ENCODE measurements around the gene ZNF592. TPM values are rescaled to one million over a fixed set of nuclear protein-coding genes. Genes with fewer than 3 reads are reported as not detected.

The ZNF592 gene
- total and polyA plus RNA-seq, 9 of the 15 experiments (the other 6 are each of a cell fraction or from before 2014, with no cell fraction given): 0.88 to 23.8 (median 7.4) TPM

GRCh38 chr15:84830036-84830435 is 81.6 kb downstream of the ZNF592 start:
- POLR2A ChIA-PET: interaction anchor here (0.9 kb wide), 1 partner anchor 12 kb away, joined by 3 read pairs; no protein-coding TSS in a partner anchor
- in situ Hi-C loops (cut with MboI): no loop called here

GRCh38 chr15:84831028-84831427 is 82.6 kb downstream of the ZNF592 start:
- Histone ChIP-seq H3K27me3 (ENCODE audit: control insufficient read depth in 2 of 2, insufficient read depth in 2 of 2, low read length in 2 of 2) (no peaks in the 10 kb centered on the region; a peak in 1 of 5 replicates), H3K9me3 (replicated peaks; ENCODE audit: control insufficient read depth, insufficient read depth, low read depth, low read length) (no peaks in the 10 kb centered on the region), H3K36me3 (ENCODE audit: control insufficient read depth, insufficient read depth, low read length) (no peaks in the 10 kb centered on the region), H3K4me2 (ENCODE audit: insufficient read depth, low read length) (no peak overlapping the region), H3K4me1 (replicated peaks in 1 of 2; ENCODE audit: control insufficient read depth in 2 of 2, insufficient read depth in 2 of 2, low read length in 2 of 2) (peaks cover 10 to 27% of the 10 kb centered on the region in 2 experiments; a peak in 3 of 5 replicates), H3K27ac (ENCODE audit: extremely low read depth, low read depth, low read length) (no peak overlapping the region), H3K9ac (ENCODE audit: insufficient read depth in 1 of 2, low read depth in 2 of 2, low read length in 2 of 2) (no peak overlapping the region), H4K20me1 (replicated peaks; ENCODE audit: control insufficient read depth, insufficient read depth, low read length) (no peaks in the 10 kb centered on the region), H2AFZ (ENCODE audit: low read depth, low read length) (no peak overlapping the region; the same call in 1 of the 2 replicates), H3K4me3 (no peak overlapping the region), H3K9me1 (ENCODE audit: control insufficient read depth, insufficient read depth, low read length) (no peaks in the 10 kb centered on the region), H3K79me2 (ENCODE audit: control insufficient read depth, insufficient read depth, low read length) (no peaks in the 10 kb centered on the region)
- in situ Hi-C loops (cut with MboI) (no loop called here), intact Hi-C loops (cut with micrococcal nuclease) (no loop called here)
- BruUV-seq (replicated peaks): no TSS peak
- FAIRE-seq (no peak), DNase-seq (ENCODE audit: extremely low read depth in 1 of 4, low spot score in 3 of 4) (no peak), ATAC-seq (no peak)
- CTCF ChIA-PET (ENCODE audit: low intra/inter-chr PET ratio): interaction anchor here (0.7 kb wide), 1 partner anchor 46 kb away, joined by 3 read pairs; no protein-coding TSS in a partner anchor
- TF ChIP-seq ZNF512 (tag; IDR thresholded peaks at IDR 0.05) (0 out of 2 replicates have a peak, but pooled peaks have one; percentile 29), CEBPB (tag; IDR thresholded peaks at IDR 0.05) (no peak)
- 20% methylated on average over 5 of the region's 5 CpGs for WGBS (ENCODE audit: insufficient coverage, low coverage, missing lambda C conversion rate)
- POLR2A ChIA-PET: interaction anchor here (0.8 to 1.7 kb wide), 4 partner anchors 9 to 13 kb away, joined by 3 to 5 read pairs (median 4); no protein-coding TSS in a partner anchor

More at GRCh38 chr15:84830036-84830435, 81.6 kb downstream of the ZNF592 start:
- no peak overlapping the region for H3K4me2 ChIP-seq (ENCODE audit: insufficient read depth, low read length)
- H3K79me2 ChIP-seq (ENCODE audit: control insufficient read depth, insufficient read depth, low read length): no peaks in the 10 kb centered on the region
- DNase-seq (ENCODE audit: extremely low read depth in 1 of 4, low spot score in 3 of 4): no peak
- H3K36me3 ChIP-seq (ENCODE audit: control insufficient read depth, insufficient read depth, low read length): no peaks in the 10 kb centered on the region
- no peaks in the 10 kb centered on the region; a peak in 1 of 5 replicates for H3K27me3 ChIP-seq (ENCODE audit: control insufficient read depth in 2 of 2, insufficient read depth in 2 of 2, low read length in 2 of 2)
- H4K20me1 ChIP-seq (replicated peaks; ENCODE audit: control insufficient read depth, insufficient read depth, low read length): no peaks in the 10 kb centered on the region
- BruUV-seq (replicated peaks): no TSS peak
- peaks cover 10 to 27% of the 10 kb centered on the region in 2 experiments; a peak in 3 of 5 replicates for H3K4me1 ChIP-seq (replicated peaks in 1 of 2; ENCODE audit: control insufficient read depth in 2 of 2, insufficient read depth in 2 of 2, low read length in 2 of 2)
- CTCF ChIA-PET (ENCODE audit: low intra/inter-chr PET ratio): interaction anchor here (0.6 kb wide), 1 partner anchor 25 kb away, joined by 3 read pairs; no protein-coding TSS in a partner anchor
- no peaks in the 10 kb centered on the region for H3K9me3 ChIP-seq (replicated peaks; ENCODE audit: control insufficient read depth, insufficient read depth, low read depth, low read length)
- 14% methylated on average over 2 of the region's 2 CpGs for WGBS (ENCODE audit: insufficient coverage, low coverage, missing lambda C conversion rate)
- intact Hi-C loops (cut with micrococcal nuclease): no loop called here
- no peak for FAIRE-seq
- H3K9ac ChIP-seq (ENCODE audit: insufficient read depth in 1 of 2, low read depth in 2 of 2, low read length in 2 of 2): no peak overlapping the region
- no peak overlapping the region for H3K27ac ChIP-seq (ENCODE audit: extremely low read depth, low read depth, low read length)
- H3K9me1 ChIP-seq (ENCODE audit: control insufficient read depth, insufficient read depth, low read length): no peaks in the 10 kb centered on the region
- no peak for ATAC-seq
- TF ChIP-seq THAP7 (CRISPR knock-in tag; IDR thresholded peaks at IDR 0.05) (no peak), XRCC4 (IDR thresholded peaks at IDR 0.05; ENCODE audit: extremely low read depth, insufficient read depth, insufficient read length) (no peak), ELF1 (tag; IDR thresholded peaks at IDR 0.05) (no peak), MTA2 (IDR thresholded peaks at IDR 0.05; ENCODE audit: low read depth) (0 out of 2 replicates have a peak, but pooled peaks have one; percentile 7)
- no peak overlapping the region for H3K4me3 ChIP-seq
- peak overlapping the region; percentile 58 for H2AFZ ChIP-seq (ENCODE audit: low read depth, low read length)

Data from K562 (cell line).